ENCODE results near the gene CMPK2. TPM values are rescaled to one million over a fixed set of nuclear protein-coding genes. Genes with fewer than 3 reads are reported as not detected.
A peak's percentile ranks its signal among the peaks of the same experiment; 100 is the strongest.
"Not testable (repeated sequence)": the region's sequence is repeated elsewhere in the genome, so short reads cannot be mapped to it uniquely, and the experiment has no call there.

Gene CMPK2
- total and polyA plus RNA-seq, 8 donors: 2.4 to 11.7 (median 4.7) TPM

GRCh38 chr2:6906165-6906741, 40.5 kb upstream of the CMPK2 start:
- H3K4me1 ChIP-seq: no peaks in the 10 kb centered on the region
- no peaks in the 10 kb centered on the region for H3K36me3 ChIP-seq
- H3K9me3 ChIP-seq: no peaks in the 10 kb centered on the region
- DNase-seq: no peak
- H3K27me3 ChIP-seq: no peaks in the 10 kb centered on the region
- intact Hi-C loops (cut with DNase I; ENCODE audit: low total_unique reads): no loop called here
- H3K4me3 ChIP-seq: no peak overlapping the region
- TF ChIP-seq CTCF (IDR thresholded peaks at IDR 0.05) (no peak), POLR2AphosphoS5 (IDR thresholded peaks at IDR 0.05) (no peak), POLR2A (IDR thresholded peaks at IDR 0.05) (no peak), EP300 (IDR thresholded peaks at IDR 0.05) (no peak)
- H3K27ac ChIP-seq: no peak overlapping the region
- 70 to 93% (median 83%) methylated on average over 1 of the region's 1 CpG for WGBS, 5 donors

- Histone ChIP-seq H3K36me3 (no peaks in the 10 kb centered on the region), H3K27me3 (no peaks in the 10 kb centered on the region), H3K27ac (no peak overlapping the region), H3K9me3 (no peaks in the 10 kb centered on the region), H3K4me1 (no peaks in the 10 kb centered on the region), H3K4me3 (no peak overlapping the region)
- intact Hi-C loops (cut with DNase I; ENCODE audit: low total_unique reads): no loop called here
- 86 to 100% (median 97%) methylated on average over 1 of the region's 1 CpG for WGBS, 5 donors
- no peak for DNase-seq
- TF ChIP-seq POLR2A (IDR thresholded peaks at IDR 0.05): no peak
- no peak for TF ChIP-seq EP300 (IDR thresholded peaks at IDR 0.05)
- no peak for TF ChIP-seq CTCF (IDR thresholded peaks at IDR 0.05)
- no peak for TF ChIP-seq POLR2AphosphoS5 (IDR thresholded peaks at IDR 0.05)
Observed at GRCh38 chr2:6905668-6906067, 40.0 kb upstream of the CMPK2 start.

- H3K4me3 ChIP-seq; H3K27me3 ChIP-seq; H3K36me3 ChIP-seq; DNase-seq; intact Hi-C loops (cut with DNase I; ENCODE audit: low total_unique reads); H3K4me1 ChIP-seq; H3K27ac ChIP-seq; H3K9me3 ChIP-seq: not testable (repeated sequence)
- 88 to 98% (median 95%) methylated on average over 2 of the region's 2 CpGs for WGBS, 5 donors
Observed at GRCh38 chr2:6902581-6902980, 36.9 kb upstream of the CMPK2 start.

GRCh38 chr2:6896930-6897759, 31.4 kb upstream of the CMPK2 start:
- Histone ChIP-seq H3K27me3 (no peaks in the 10 kb centered on the region), H3K4me3 (no peak overlapping the region), H3K9me3 (no peaks in the 10 kb centered on the region), H3K27ac (no peak overlapping the region), H3K36me3 (peaks cover 0 to 15% (median 5%) of the 10 kb centered on the region in 4 donors), H3K4me1 (no peaks in the 10 kb centered on the region)
- peak in 1 of 2 donors; percentile 67 for DNase-seq
- WGBS, 5 donors: 68 to 79% (median 72%) methylated on average over 5 of the region's 5 CpGs
- TF ChIP-seq CTCF (IDR thresholded peaks at IDR 0.05): peak in 5 of 7 experiments; percentile 49 to 67 (median 65)
- TF ChIP-seq POLR2A (IDR thresholded peaks at IDR 0.05): no peak
- intact Hi-C loops (cut with DNase I; ENCODE audit: low total_unique reads): loop anchor here (5.0 kb wide), 1 partner anchor 150 kb away; no protein-coding TSS in a partner anchor
